ENCODE results near the gene KCNK15.

- TF ChIP-seq NRF1 (conservative IDR thresholded peaks at IDR 0.05; ENCODE audit: low read depth, low read length), result no peak
- TF ChIP-seq, protein P1, sequence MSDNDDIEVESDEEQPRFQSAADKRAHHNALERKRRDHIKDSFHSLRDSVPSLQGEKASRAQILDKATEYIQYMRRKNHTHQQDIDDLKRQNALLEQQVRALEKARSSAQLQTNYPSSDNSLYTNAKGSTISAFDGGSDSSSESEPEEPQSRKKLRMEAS (IDR thresholded peaks at IDR 0.05; ENCODE audit: low read depth, low read length), result no peak
- TF ChIP-seq, protein P2, sequence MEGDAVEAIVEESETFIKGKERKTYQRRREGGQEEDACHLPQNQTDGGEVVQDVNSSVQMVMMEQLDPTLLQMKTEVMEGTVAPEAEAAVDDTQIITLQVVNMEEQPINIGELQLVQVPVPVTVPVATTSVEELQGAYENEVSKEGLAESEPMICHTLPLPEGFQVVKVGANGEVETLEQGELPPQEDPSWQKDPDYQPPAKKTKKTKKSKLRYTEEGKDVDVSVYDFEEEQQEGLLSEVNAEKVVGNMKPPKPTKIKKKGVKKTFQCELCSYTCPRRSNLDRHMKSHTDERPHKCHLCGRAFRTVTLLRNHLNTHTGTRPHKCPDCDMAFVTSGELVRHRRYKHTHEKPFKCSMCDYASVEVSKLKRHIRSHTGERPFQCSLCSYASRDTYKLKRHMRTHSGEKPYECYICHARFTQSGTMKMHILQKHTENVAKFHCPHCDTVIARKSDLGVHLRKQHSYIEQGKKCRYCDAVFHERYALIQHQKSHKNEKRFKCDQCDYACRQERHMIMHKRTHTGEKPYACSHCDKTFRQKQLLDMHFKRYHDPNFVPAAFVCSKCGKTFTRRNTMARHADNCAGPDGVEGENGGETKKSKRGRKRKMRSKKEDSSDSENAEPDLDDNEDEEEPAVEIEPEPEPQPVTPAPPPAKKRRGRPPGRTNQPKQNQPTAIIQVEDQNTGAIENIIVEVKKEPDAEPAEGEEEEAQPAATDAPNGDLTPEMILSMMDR (IDR thresholded peaks at IDR 0.05 in 2 of 3, conservative IDR thresholded peaks at IDR 0.05 in 1 of 3; ENCODE audit: control insufficient read depth in 2 of 3, extremely low read depth in 1 of 3, insufficient read depth in 1 of 3, low read depth in 3 of 3, low read length in 3 of 3), result no peak
Measured at GRCh38 chr20:44720997-44721784, 24.5 kb upstream of the KCNK15 start.
